Endometrial microvascular endothelial cells (primary cell): ENCODE results near the gene TRRAP. TPM values are rescaled to one million over a fixed set of nuclear protein-coding genes. Genes with fewer than 3 reads are reported as not detected.

ENCODE experiments used
- in situ Hi-C: cut with HindIII; loops from 2 replicates; pipeline ENCODE4 v1.10.0; 2017; ENCODE audit warnings: low sequenced_read_pairs, low pct_unique_long_range_greater_than_20kb; ENCODE audit errors: inconsistent ontology term
- total RNA-seq: library from RNA; depleted of rRNA; stranded (reverse); fragments of >200 nt; gene quantifications from one replicate; pipeline ENCODE4 v1.2.3, GENCODE V29; 2015; ENCODE audit errors: inconsistent ontology term

Gene TRRAP
- total RNA-seq, 1 donor from 2014 or later = 21.6 TPM

- in situ Hi-C loops = no loop called here
Observed at GRCh38 chr7:98997846-98998245, 119.5 kb downstream of the TRRAP start.

DNA sequence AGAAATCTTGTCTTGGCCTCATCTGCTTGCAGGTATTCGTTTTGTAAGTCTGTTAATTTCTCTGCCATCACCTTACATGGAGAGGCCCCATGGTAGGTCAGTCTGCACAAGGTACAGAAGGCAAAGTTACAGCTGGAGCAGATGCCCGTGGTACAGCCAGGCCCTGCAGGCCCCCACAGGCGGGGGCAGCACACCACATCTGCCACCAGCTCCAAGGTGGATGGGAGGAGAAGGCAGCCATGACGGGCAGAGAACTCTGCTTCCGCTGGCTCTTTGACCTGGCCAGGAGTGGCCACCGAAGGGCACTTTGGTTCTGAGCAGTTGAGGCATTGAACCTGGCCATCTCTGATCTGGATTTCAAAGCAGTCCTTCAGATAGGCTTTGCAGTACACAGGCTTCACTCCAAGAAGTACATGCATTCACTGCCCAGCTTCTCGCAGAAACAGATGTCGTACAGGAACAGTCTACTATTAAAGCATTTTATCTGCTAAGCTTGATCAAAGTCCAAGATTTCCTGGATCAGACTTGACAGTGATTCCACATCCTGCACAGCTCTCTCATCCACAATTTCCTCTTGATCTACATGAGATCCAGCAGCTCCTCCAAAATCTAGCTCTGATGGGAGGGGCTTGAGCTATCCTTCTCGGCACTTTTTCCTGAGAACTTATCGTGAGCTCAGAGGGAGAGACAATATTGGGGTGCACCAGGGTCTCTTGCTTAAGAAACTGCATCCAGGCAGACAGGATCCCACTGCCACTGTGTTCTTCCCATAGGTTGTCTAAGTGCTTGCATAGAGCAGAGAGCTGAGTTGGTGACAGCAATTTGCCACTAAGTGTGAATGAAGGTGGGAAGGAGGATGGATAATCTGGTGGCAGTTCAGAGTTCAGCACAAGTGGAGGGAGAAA lies 120.7 kb downstream of the TRRAP start:
- in situ Hi-C loops = no loop called here

- in situ Hi-C loops = no loop called here
Observed at GRCh38 chr7:99000196-99000903, 122.0 kb downstream of the TRRAP start.

DNA sequence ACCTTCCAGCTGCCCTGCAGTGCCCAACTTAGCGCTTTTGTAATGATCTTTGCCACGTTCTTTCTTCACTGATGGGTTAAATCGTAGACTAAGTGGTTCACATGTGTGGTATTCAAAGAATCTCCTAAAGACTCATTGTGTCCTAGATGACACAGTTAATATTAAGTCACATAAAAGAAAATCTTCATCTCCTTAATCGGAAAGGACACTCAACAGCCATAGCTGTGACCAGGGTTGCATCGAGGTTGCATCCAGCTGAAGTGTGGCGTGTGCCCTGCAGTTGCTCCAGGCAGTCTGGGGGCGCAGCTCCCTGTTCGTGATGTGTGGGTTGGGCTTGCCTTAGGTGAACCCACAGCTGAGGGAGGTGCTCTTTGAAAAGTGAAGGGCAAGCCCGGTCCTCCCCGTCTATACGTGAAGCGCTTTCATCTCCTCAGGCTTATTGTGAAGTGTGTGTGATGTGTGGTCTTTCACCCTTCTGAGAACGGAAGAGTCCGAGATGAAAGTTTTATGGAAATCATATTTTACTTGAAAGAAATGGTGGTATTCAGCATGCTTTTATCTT lies 122.7 kb downstream of the TRRAP start:
- in situ Hi-C loops = no loop called here

GRCh38 chr7:99001482-99002147 lies 123.3 kb downstream of the TRRAP start:
- in situ Hi-C loops = no loop called here

GRCh38 chr7:99002148-99002826 lies 124.0 kb downstream of the TRRAP start:
- in situ Hi-C loops = no loop called here

DNA sequence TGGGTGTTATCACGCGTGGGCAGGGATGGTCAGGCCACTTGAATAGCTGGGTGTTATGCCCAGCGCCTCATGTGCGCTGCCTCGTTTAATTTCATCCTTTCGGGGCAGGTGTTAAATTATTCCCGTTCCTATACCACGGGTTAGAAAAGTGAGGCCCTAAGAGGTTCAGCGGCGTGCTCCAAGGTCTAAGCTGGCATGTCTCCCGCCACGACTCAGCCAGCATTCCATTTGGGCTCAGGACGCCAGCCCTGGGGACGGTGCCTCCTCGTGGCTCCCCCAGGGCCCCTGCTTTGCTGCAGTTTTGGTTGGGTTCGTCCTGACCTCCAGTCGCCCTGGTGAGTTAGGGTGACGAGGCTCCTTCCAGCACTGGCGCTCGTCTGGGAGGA lies 124.5 kb downstream of the TRRAP start:
- in situ Hi-C loops = no loop called here

- in situ Hi-C loops = no loop called here
Observed at GRCh38 chr7:99003419-99003818, 125.1 kb downstream of the TRRAP start.

DNA sequence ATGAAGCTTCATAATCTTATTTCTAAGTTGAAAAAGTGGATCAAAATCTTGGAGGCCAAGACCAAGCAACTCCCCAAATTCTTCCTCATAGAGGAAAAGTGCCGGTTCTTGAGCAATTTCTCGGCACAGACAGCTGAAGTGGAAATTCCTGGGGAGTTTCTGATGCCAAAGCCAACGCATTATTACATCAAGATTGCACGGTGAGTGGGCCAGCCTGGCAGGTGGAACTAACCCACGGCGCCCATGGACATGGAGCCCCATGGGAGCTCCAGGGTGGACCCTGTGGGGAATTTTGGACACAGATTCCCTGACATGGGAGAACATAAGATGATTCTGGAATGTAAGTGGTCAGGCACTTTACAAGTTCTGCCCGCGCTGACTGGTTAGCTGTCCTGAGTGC lies 125.9 kb downstream of the TRRAP start:
- in situ Hi-C loops = no loop called here

DNA sequence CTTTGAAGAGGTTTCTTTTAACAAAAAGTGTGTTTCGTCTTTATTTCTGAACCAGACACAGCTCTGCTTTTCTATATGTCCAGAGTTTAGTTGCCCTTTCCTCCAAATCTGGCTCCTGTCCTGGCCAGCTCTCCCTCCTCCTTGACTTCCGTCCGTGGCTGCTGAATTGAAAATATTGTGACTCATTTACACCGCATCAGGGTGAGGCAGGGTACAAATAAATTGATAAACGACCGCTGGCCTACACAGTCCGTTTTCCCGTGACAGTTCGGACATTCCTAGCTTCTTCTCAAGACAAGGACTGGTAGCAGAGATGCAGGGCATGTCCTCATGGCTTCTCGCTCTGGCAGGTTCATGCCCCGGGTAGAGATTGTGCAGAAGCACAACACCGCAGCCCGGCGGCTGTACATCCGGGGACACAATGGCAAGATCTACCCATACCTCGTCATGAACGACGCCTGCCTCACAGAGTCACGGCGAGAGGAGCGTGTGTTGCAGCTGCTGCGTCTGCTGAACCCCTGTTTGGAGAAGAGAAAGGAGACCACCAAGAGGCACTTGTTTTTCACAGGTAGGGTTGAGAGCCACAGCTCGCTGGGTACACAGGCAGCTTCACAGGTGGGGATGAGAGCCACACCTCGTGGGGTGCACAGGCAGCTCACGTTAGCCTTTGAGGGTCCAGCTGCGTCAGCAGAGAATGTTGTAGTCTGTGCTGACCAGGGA lies 126.6 kb downstream of the TRRAP start:
- in situ Hi-C loops = no loop called here

DNA sequence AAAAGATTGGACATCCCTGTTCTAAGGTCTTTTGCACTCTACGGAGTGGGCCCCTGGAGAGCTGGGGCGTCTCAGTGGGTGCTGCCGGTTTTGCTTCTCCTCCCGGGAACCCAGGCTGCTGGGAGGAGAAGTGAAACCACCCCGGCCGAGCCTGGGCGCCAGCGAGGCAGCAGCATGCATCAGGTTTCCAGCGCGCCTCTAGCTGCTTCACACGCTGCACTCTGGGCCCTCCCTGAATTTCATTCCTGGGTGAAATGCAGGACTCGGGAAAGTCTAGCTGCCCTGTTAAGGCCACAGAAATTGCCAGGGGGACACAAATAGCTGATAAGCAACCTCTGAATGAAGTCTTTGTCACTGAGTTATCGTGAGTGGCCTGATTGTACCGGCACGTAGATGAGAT lies 127.4 kb downstream of the TRRAP start:
- in situ Hi-C loops = no loop called here

DNA sequence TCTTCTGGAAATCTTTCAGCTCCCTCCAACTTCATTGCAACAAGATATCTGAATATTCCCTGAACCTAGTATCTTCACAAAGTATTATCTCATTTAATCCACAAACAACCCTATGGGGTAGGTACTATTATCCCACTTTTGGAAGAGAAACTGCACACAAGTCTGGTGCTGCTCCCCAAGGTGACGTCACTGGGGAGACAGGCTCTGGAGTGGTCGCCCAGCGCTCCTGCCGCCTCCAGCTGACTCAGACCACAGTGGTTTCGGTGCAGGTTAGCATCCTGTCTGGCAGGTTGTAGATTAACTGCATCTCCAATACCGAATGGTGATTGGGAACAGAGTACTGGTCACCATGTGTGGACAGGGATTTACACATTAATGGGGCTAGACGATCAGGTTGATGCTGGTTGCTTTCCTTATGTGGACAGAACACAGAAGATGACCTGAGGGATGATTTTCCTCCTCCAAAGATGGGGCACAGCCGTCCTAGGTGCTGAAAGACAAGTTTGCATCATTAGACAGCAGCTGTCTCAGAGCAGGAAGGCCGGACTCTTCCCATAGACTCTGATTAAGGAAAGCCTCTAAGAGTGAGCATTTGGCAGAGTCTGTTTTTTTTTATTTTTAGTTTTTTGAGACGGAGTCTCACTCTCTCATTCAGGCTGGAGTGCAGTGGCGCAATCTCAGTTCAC lies 128.6 kb downstream of the TRRAP start:
- in situ Hi-C loops = no loop called here

- in situ Hi-C loops = no loop called here
Observed at GRCh38 chr7:99008181-99008631, 129.9 kb downstream of the TRRAP start.

- in situ Hi-C loops = no loop called here
Observed at GRCh38 chr7:99008921-99009530, 130.7 kb downstream of the TRRAP start.

DNA sequence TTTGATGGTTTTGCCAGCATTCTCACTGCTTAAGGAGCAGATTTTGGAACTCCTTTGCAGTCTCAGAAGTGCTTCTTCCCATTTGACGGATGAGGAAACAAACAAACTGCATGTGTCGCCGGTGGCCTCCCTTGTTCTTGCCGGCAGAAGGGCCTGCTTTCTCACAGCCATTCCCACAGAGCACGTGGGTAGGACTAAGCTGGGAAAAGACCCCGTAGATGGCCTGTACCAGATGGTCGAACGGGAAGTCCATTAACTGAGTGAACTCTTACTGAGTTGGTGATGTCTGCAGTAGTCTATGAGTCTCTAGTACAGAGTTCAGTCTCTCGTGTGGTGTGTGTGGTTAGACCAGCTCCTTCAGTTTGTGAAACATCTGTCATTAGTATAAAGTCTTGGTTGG lies 131.9 kb downstream of the TRRAP start:
- in situ Hi-C loops = no loop called here

DNA sequence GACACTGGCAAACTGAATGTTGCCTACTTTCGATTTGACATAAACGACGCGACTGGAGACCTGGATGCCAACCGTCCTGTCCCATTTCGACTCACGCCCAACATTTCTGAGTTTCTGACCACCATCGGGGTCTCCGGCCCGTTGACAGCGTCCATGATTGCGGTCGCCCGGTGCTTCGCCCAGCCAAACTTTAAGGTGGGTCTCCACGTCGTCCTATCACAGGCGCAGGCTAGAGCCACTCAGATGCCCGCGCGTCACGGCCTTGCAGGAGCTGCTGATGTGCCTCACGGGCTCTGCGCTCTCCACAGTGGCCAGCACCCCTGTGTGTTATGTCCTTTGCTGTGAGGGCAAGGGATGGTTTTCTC lies 133.0 kb downstream of the TRRAP start:
- in situ Hi-C loops = no loop called here

DNA sequence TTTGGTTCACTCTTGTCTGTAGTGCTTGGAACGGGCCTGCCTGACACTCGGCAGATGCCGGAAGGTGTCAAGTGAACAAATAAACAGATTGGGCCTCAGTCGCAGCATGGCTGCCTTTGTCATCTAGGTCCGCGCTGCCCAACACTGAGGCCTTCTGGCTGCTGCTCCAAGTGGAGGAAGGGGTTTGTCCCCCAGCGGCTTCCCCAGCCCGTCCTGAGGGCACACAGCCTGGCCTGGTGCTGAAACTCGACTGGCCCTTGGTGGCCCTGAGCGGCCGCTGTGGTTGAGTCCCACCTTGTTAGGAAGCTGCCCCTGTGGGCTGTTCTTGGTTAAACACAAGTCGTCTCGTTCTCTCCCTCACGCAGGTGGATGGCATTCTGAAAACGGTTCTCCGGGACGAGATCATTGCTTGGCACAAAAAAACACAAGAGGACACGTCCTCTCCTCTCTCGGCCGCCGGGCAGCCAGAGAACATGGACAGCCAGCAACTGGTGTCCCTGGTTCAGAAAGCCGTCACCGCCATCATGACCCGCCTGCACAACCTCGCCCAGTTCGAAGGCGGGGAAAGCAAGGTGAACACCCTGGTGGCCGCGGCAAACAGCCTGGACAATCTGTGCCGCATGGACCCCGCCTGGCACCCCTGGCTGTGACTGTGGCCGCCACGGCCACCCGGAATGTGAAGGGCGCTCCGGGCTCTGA lies 133.5 kb downstream of the TRRAP start:
- in situ Hi-C loops = no loop called here
